GM23248 (cell line): Measurements from ENCODE around the gene ARHGDIA. TPM values are rescaled to one million over a fixed set of nuclear protein-coding genes. Genes with fewer than 3 reads are reported as not detected.

Experiments
- DNase-seq: peaks from one replicate; pipeline ENCODE4 v3.0.0-alpha.2; 2015
- H2AFZ ChIP-seq: fragments of 200-600 bp; sonication (generic); 2 replicates; pipeline ENCODE4 v1.6.1; 2016; ENCODE audit warnings: antibody characterized with exemption
- H3F3A ChIP-seq: fragments of 200-600 bp; sonication (generic); 2 replicates; pipeline ENCODE4 v1.6.1; 2016; ENCODE audit warnings: mild to moderate bottlenecking, antibody characterized with exemption, mixed run types; ENCODE audit not compliant: insufficient read depth
- H3K27ac ChIP-seq: fragments of 200-600 bp; sonication (generic); 2 replicates; pipeline ENCODE4 v1.5.1; 2016; ENCODE audit warnings: mild to moderate bottlenecking
- H3K27me3 ChIP-seq: fragments of 200-600 bp; sonication (generic); replicated peaks from 2 replicates; pipeline ENCODE4 v1.6.1; 2016; ENCODE audit warnings: mild to moderate bottlenecking; ENCODE audit not compliant: insufficient read depth
- H3K36me3 ChIP-seq: fragments of 200-600 bp; sonication (generic); 2 replicates; pipeline ENCODE4 v1.6.1; 2016; ENCODE audit warnings: low read depth, mild to moderate bottlenecking
- H3K4me1 ChIP-seq: fragments of 200-600 bp; sonication (generic); 2 replicates; pipeline ENCODE4 v1.6.1; 2016; ENCODE audit warnings: mild to moderate bottlenecking; ENCODE audit not compliant: insufficient read depth
- H3K4me2 ChIP-seq: fragments of 200-600 bp; sonication (generic); one replicate; pipeline ENCODE4 v1.6.1; 2016; ENCODE audit warnings: mild to moderate bottlenecking; ENCODE audit not compliant: unreplicated experiment
- H3K4me3 ChIP-seq: fragments of 200-600 bp; sonication (generic); 2 replicates; pipeline ENCODE4 v1.5.1; 2016; ENCODE audit warnings: mild to moderate bottlenecking
- H3K79me2 ChIP-seq: fragments of 200-600 bp; sonication (generic); 2 replicates; pipeline ENCODE4 v1.6.1; 2016; ENCODE audit warnings: mild to moderate bottlenecking; ENCODE audit not compliant: insufficient read depth
- H3K9ac ChIP-seq: fragments of 200-600 bp; sonication (generic); 2 replicates; pipeline ENCODE4 v1.6.1; 2016; ENCODE audit warnings: mild to moderate bottlenecking
- H3K9me2 ChIP-seq: fragments of 200-600 bp; sonication (generic); 2 replicates; pipeline ENCODE4 v1.6.1; 2016; ENCODE audit warnings: mixed run types, mild to moderate bottlenecking, moderate library complexity; ENCODE audit not compliant: insufficient read depth
- H3K9me3 ChIP-seq: fragments of 200-600 bp; sonication (generic); one replicate; pipeline ENCODE4 v1.6.1; 2017; ENCODE audit warnings: low read depth
- H4K20me1 ChIP-seq: fragments of 200-600 bp; sonication (generic); 2 replicates; pipeline ENCODE4 v1.6.0; 2016; ENCODE audit not compliant: insufficient read depth
- EZH2 ChIP-seq: fragments of 200-600 bp; sonication (generic); IDR thresholded peaks from 2 replicates; pipeline ENCODE4 v1.6.1; 2018; ENCODE audit warnings: antibody characterized with exemption, mild to moderate bottlenecking; ENCODE audit not compliant: insufficient read depth, poor library complexity, severe bottlenecking
- EZH2phosphoT487 ChIP-seq: fragments of 200-600 bp; sonication (generic); IDR thresholded peaks from 2 replicates; pipeline ENCODE4 v1.6.1; 2018; ENCODE audit warnings: antibody characterized with exemption, moderate library complexity, mild to moderate bottlenecking, low read depth; ENCODE audit not compliant: insufficient read depth
- WGBS, 2 experiments: methylation state at CpG; one replicate each; pipeline ENCODE4 v1.1.6; 2015 to 2017; ENCODE audit warnings: low lambda C conversion rate in 2 of 2, low coverage in 1 of 2; ENCODE audit errors: missing lambda C conversion rate in 2 of 2; 5-methylcytosine and 5-hydroxymethylcytosine counted together
- in situ Hi-C: fragments of 300-500 bp; cut with MboI; formaldehyde crosslinking; loops from 2 replicates; pipeline ENCODE4 v1.15.0; 2020
- polyA plus RNA-seq: library from polyadenylated mRNA; unstranded; fragments of >200 nt; fragmentation: Nextera tagmentation; extraction: Ambion mirVana; gene quantifications from 2 replicates; pipeline ENCODE4 v1.2.1, GENCODE V29; 2016
- total RNA-seq: library from RNA; depleted of rRNA; stranded (reverse); fragments of >200 nt; shearing (Covaris generic); gene quantifications from 2 replicates; pipeline ENCODE4 v1.2.3, GENCODE V29; 2014

The ARHGDIA gene
- total and polyA plus RNA-seq, 2 experiments from 2014 or later = 208 to 310 TPM

- Histone ChIP-seq H3K36me3 (peaks cover 54% of the 10 kb centered on the region; the same call in 1 of the 2 replicates), H3K4me3 (no peak overlapping the region), H3K4me1 (peaks cover 16% of the 10 kb centered on the region), H3K79me2 (peaks cover 95% of the 10 kb centered on the region), H3K4me2 (no peak overlapping the region), H3K9ac (no peak overlapping the region), H3K9me2 (no peaks in the 10 kb centered on the region), H2AFZ (no peak overlapping the region), H3K27me3 (no peaks in the 10 kb centered on the region), H3K9me3 (no peaks in the 10 kb centered on the region), H4K20me1 (no peaks in the 10 kb centered on the region), H3F3A (peaks cover 6% of the 10 kb centered on the region), H3K27ac (no peak overlapping the region)
- 92 to 93% methylated on average over 12 of the region's 12 CpGs for WGBS, 2 experiments
- TF ChIP-seq EZH2 (no peak), EZH2phosphoT487 (no peak)
- DNase-seq = no peak
- in situ Hi-C loops = no loop called here
Measured at GRCh38 chr17:81852237-81852636, 18.9 kb downstream of the ARHGDIA start.

GRCh38 chr17:81851423-81851822 is 19.7 kb downstream of the ARHGDIA start:
- in situ Hi-C loops = no loop called here
- Histone ChIP-seq H2AFZ (no peak overlapping the region), H3K27me3 (no peaks in the 10 kb centered on the region), H3K4me3 (no peak overlapping the region), H3K79me2 (peaks cover 95% of the 10 kb centered on the region), H3K9me2 (no peaks in the 10 kb centered on the region), H3F3A (peaks cover 13% of the 10 kb centered on the region), H3K9ac (no peak overlapping the region), H3K27ac (no peak overlapping the region), H3K4me1 (peaks cover 13% of the 10 kb centered on the region), H3K9me3 (no peaks in the 10 kb centered on the region), H3K36me3 (peaks cover 48% of the 10 kb centered on the region; the same call in 1 of the 2 replicates), H4K20me1 (no peaks in the 10 kb centered on the region), H3K4me2 (no peak overlapping the region)
- 90 to 92% methylated on average over 16 of the region's 16 CpGs for WGBS, 2 experiments
- no peak for DNase-seq
- TF ChIP-seq EZH2 (no peak), EZH2phosphoT487 (no peak)

GRCh38 chr17:81849457-81849856 is 21.7 kb downstream of the ARHGDIA start:
- in situ Hi-C loops = no loop called here
- no peak overlapping the region for H3K4me2 ChIP-seq
- 97% methylated on average over 12 of the region's 12 CpGs for WGBS, 2 experiments
- H3K36me3 ChIP-seq = peaks cover 45% of the 10 kb centered on the region; the same call in 1 of the 2 replicates
- no peak overlapping the region for H3K27ac ChIP-seq
- TF ChIP-seq EZH2phosphoT487 (no peak), EZH2 (no peak)
- H3K27me3 ChIP-seq = no peaks in the 10 kb centered on the region
- no peak overlapping the region for H3K9ac ChIP-seq
- H4K20me1 ChIP-seq = no peaks in the 10 kb centered on the region
- no peak for DNase-seq
- no peak overlapping the region for H2AFZ ChIP-seq
- H3K9me3 ChIP-seq = no peaks in the 10 kb centered on the region
- peaks cover 29% of the 10 kb centered on the region for H3F3A ChIP-seq
- H3K9me2 ChIP-seq = no peaks in the 10 kb centered on the region
- peaks cover 78% of the 10 kb centered on the region for H3K79me2 ChIP-seq
- H3K4me1 ChIP-seq = no peaks in the 10 kb centered on the region
- no peak overlapping the region for H3K4me3 ChIP-seq

- peaks cover 47% of the 10 kb centered on the region for H3F3A ChIP-seq
- WGBS, 2 experiments = 85 to 90% methylated on average over 24 of the region's 24 CpGs
- no peak overlapping the region for H3K9ac ChIP-seq
- no peak overlapping the region for H2AFZ ChIP-seq
- in situ Hi-C loops = no loop called here
- no peaks in the 10 kb centered on the region for H3K9me2 ChIP-seq
- H4K20me1 ChIP-seq = no peaks in the 10 kb centered on the region
- no peaks in the 10 kb centered on the region for H3K4me1 ChIP-seq
- no peak for DNase-seq
- H3K36me3 ChIP-seq = peaks cover 32% of the 10 kb centered on the region; the same call in 1 of the 2 replicates
- H3K9me3 ChIP-seq = no peaks in the 10 kb centered on the region
- no peak overlapping the region for H3K4me3 ChIP-seq
- H3K79me2 ChIP-seq = peaks cover 54% of the 10 kb centered on the region
- no peaks in the 10 kb centered on the region for H3K27me3 ChIP-seq
- H3K27ac ChIP-seq = no peak overlapping the region
- TF ChIP-seq EZH2 (no peak), EZH2phosphoT487 (no peak)
- no peak overlapping the region for H3K4me2 ChIP-seq
Measured at GRCh38 chr17:81846743-81847689, 24.1 kb downstream of the ARHGDIA start.
